GM19025 (cell line): ENCODE results near the gene NLRP6.
"Not testable (repeated sequence)": the region's sequence is repeated elsewhere in the genome, so short reads cannot be mapped to it uniquely, and the experiment has no call there.

ENCODE experiments used
- ATAC-seq: cut with Tn5 transposase; IDR thresholded peaks from one replicate; pipeline ENCODE4 v1.9.1; 2021; ENCODE audit warnings: mild to moderate bottlenecking, low read depth, moderate library complexity; ENCODE audit not compliant: unreplicated experiment

Gene NLRP6

DNA sequence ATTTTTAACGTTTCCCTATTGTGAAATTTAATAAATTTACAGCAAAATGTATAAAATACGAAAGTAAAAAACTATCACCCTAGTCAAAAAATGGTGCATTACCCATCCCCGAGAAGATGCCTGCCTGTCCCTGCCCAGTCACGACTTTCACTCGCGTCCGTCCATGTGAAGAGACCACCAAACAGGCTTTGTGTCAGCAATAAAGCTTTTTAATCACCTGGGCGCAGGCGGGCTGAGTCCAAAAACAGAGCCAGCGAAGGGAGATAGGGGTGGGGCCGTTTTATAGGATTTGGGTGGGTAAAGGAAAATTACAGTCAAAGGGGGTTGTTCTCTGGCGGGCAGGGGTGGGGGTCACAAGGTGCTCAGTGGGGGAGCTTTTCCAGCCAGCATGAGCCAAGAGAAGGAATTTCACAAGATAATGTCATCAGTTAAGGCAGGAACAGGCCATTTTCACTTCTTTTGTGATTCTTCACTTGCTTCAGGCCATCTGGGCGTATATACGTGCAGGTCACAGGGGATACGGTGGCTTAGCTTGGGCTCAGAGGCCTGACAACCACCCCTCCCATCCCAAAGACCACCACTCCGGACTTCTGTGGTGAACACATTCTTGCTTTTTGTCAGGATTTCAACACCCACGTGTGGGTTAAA, 55.5 kb downstream of the NLRP6 start:
- not testable (repeated sequence) for ATAC-seq

DNA sequence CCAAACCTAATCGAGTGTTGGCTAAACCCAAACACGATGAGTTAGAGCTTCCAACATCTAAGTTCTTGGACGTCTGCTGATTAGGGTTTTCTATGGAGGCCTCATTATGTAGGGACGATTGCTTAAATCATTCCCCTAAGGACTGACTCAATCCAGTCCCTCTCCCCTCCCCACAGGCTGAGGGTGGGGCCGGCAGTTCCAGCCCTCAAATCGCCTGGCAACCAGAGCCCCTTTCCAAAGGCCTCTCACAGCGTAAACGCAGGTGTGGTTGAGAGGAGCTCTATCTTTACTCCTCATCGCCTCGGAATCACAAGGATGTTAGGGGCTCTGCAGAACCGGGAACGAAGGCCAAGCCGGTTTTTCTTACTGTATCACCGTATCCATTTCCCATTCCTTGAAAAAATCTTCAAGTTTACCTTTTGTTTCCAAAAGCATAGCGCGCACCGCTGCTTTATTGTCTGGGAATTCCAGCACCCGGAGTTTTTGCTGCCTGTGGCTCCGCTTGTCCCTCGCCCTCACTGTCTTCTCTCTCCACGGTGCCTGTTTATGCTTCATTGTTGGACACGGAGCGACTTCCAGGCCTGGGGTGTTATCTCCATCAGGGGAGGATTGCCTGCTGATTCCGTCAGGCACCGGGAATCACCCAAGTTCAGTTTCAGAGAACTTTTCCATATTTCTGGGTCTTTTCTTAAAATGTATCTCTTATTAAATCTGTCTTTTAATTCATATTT, 56.2 kb downstream of the NLRP6 start:
- ATAC-seq, result no peak
